Osteoblast (primary cell): ENCODE data around the gene DLL4. TPM values are rescaled to one million over a fixed set of nuclear protein-coding genes. Genes with fewer than 3 reads are reported as not detected.

Experiments
- DNase-seq: peaks from one replicate; pipeline ENCODE4 v3.0.0; 2011; ENCODE audit warnings: low spot score, mixed read lengths; ENCODE audit not compliant: insufficient read length; ENCODE audit errors: missing footprints
- H2AFZ ChIP-seq: 2 replicates; pipeline ENCODE4 v1.6.0; 2011; ENCODE audit warnings: mild to moderate bottlenecking, low read length
- H3K27ac ChIP-seq: 2 replicates; pipeline ENCODE4 v1.5.1; 2011; ENCODE audit warnings: mild to moderate bottlenecking, low read depth, low read length, moderate library complexity
- H3K27me3 ChIP-seq: 2 replicates; pipeline ENCODE4 v1.6.0; 2012; ENCODE audit warnings: mild to moderate bottlenecking, control low read depth, inconsistent platforms, low read length, moderate library complexity; ENCODE audit not compliant: insufficient read depth
- H3K36me3 ChIP-seq: 2 replicates; pipeline ENCODE4 v1.5.1; 2011; ENCODE audit warnings: mild to moderate bottlenecking, low read length, control low read depth, moderate library complexity; ENCODE audit not compliant: insufficient read depth
- H3K4me1 ChIP-seq: 2 replicates; pipeline ENCODE4 v1.5.1; 2011; ENCODE audit warnings: mild to moderate bottlenecking, low read length, control low read depth, moderate library complexity; ENCODE audit not compliant: insufficient read depth
- H3K4me2 ChIP-seq: 2 replicates; pipeline ENCODE4 v1.6.0; 2011; ENCODE audit warnings: mild to moderate bottlenecking, low read length; ENCODE audit not compliant: insufficient read depth
- H3K4me3 ChIP-seq: fragments of 200-600 bp; sonication (generic); 3 replicates; pipeline ENCODE4 v1.5.1; 2012; ENCODE audit warnings: mild to moderate bottlenecking, low read length, inconsistent platforms; ENCODE audit not compliant: insufficient read depth
- H3K79me2 ChIP-seq: 2 replicates; pipeline ENCODE4 v1.6.0; 2012; ENCODE audit warnings: mild to moderate bottlenecking, low read length, control low read depth, inconsistent platforms; ENCODE audit not compliant: insufficient read depth
- H3K9me3 ChIP-seq: 2 replicates; pipeline ENCODE4 v1.5.1; 2011; ENCODE audit warnings: low read depth, low read length, control low read depth
- H4K20me1 ChIP-seq: 2 replicates; pipeline ENCODE4 v1.6.0; 2012; ENCODE audit warnings: mild to moderate bottlenecking, low read length, control low read depth; ENCODE audit not compliant: insufficient read depth
- total RNA-seq: library from RNA; depleted of rRNA; stranded (reverse); fragments of >200 nt; gene quantifications from 2 replicates; pipeline ENCODE4 v1.2.3, GENCODE V29; 2012
- TF ChIP-seq, protein P1 (sequence below): IDR thresholded peaks from 2 replicates; pipeline ENCODE4 v1.5.1; 2011; ENCODE audit warnings: mild to moderate bottlenecking, low read depth, low read length, moderate library complexity; ENCODE audit errors: extremely low read depth

The DLL4 gene
- total RNA-seq, 1 donor, result not detected

- Histone ChIP-seq H3K4me2 (peak overlapping the region; percentile 75), H4K20me1 (no peaks in the 10 kb centered on the region), H3K36me3 (no peaks in the 10 kb centered on the region), H2AFZ (no peak overlapping the region), H3K4me1 (peaks cover 16% of the 10 kb centered on the region), H3K27ac (no peak overlapping the region), H3K4me3 (peak overlapping the region; percentile 33), H3K27me3 (peaks cover 76% of the 10 kb centered on the region), H3K79me2 (no peaks in the 10 kb centered on the region), H3K9me3 (no peaks in the 10 kb centered on the region)
- TF ChIP-seq, protein P1, sequence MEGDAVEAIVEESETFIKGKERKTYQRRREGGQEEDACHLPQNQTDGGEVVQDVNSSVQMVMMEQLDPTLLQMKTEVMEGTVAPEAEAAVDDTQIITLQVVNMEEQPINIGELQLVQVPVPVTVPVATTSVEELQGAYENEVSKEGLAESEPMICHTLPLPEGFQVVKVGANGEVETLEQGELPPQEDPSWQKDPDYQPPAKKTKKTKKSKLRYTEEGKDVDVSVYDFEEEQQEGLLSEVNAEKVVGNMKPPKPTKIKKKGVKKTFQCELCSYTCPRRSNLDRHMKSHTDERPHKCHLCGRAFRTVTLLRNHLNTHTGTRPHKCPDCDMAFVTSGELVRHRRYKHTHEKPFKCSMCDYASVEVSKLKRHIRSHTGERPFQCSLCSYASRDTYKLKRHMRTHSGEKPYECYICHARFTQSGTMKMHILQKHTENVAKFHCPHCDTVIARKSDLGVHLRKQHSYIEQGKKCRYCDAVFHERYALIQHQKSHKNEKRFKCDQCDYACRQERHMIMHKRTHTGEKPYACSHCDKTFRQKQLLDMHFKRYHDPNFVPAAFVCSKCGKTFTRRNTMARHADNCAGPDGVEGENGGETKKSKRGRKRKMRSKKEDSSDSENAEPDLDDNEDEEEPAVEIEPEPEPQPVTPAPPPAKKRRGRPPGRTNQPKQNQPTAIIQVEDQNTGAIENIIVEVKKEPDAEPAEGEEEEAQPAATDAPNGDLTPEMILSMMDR, result peak; percentile 25
- DNase-seq, result peak; percentile 92
Measured at GRCh38 chr15:40930430-40931299, 1.5 kb downstream of the DLL4 start.

DNA sequence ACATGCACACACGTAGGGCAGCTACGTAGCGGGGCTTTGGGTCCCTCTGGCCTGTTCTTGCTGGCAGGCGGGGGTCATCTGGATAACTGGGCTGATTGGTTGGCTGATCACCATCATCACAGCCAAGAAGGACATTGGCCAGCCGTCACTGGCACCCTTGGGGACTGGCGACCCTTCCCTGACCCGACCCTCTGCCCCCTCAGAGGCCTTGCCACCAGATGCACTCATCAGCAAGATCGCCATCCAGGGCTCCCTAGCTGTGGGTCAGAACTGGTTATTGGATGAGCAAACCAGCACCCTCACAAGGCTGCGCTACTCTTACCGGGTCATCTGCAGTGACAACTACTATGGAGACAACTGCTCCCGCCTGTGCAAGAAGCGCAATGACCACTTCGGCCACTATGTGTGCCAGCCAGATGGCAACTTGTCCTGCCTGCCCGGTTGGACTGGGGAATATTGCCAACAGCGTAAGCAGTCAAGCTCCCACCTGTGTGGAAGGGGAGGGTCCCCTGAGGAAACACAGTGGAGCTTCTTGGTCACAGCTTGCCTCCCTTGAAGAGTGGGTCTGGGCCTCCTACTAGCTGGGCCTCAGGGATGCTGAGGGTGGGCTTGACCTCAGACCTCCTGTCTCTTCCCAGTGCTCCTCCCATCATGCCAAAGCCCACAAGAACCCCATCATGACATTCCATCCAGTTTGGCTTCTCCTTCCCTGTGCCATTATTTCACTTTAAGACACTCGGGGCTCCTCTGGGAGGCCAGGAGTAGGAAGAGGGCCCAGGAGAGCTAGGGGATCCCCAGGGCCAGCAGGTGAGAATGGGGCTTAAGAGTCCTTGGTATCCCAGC lies 2.4 kb downstream of the DLL4 start:
- Histone ChIP-seq H3K4me1 (peaks cover 16% of the 10 kb centered on the region), H3K27ac (no peak overlapping the region), H3K4me3 (no peak overlapping the region), H2AFZ (no peak overlapping the region), H4K20me1 (no peaks in the 10 kb centered on the region), H3K9me3 (no peaks in the 10 kb centered on the region), H3K27me3 (peaks cover 67% of the 10 kb centered on the region), H3K4me2 (no peak overlapping the region), H3K36me3 (no peaks in the 10 kb centered on the region), H3K79me2 (no peaks in the 10 kb centered on the region)
- peak; percentile 83 for DNase-seq
- TF ChIP-seq, protein P1, result no peak

GRCh38 chr15:40932156-40932555 lies 3.0 kb downstream of the DLL4 start:
- H3K36me3 ChIP-seq, result no peaks in the 10 kb centered on the region
- peak; percentile 77 for DNase-seq
- no peaks in the 10 kb centered on the region for H3K9me3 ChIP-seq
- H3K4me2 ChIP-seq, result no peak overlapping the region
- no peaks in the 10 kb centered on the region for H4K20me1 ChIP-seq
- no peak overlapping the region for H3K4me3 ChIP-seq
- TF ChIP-seq, protein P1, result no peak
- H3K27ac ChIP-seq, result no peak overlapping the region
- H3K79me2 ChIP-seq, result no peaks in the 10 kb centered on the region
- peaks cover 61% of the 10 kb centered on the region for H3K27me3 ChIP-seq
- H3K4me1 ChIP-seq, result peaks cover 22% of the 10 kb centered on the region
- H2AFZ ChIP-seq, result no peak overlapping the region
